Osteoblast (primary cell): Measurements from ENCODE around the gene SYT13. TPM values are rescaled to one million over a fixed set of nuclear protein-coding genes. Genes with fewer than 3 reads are reported as not detected.
A peak's percentile ranks its signal among the peaks of the same experiment; 100 is the strongest.

Experiments used
- DNase-seq: peaks from one replicate; pipeline ENCODE4 v3.0.0; 2011; ENCODE audit warnings: low spot score, mixed read lengths; ENCODE audit not compliant: insufficient read length; ENCODE audit errors: missing footprints
- H2AFZ ChIP-seq: 2 replicates; pipeline ENCODE4 v1.6.0; 2011; ENCODE audit warnings: mild to moderate bottlenecking, low read length
- H3K27ac ChIP-seq: 2 replicates; pipeline ENCODE4 v1.5.1; 2011; ENCODE audit warnings: mild to moderate bottlenecking, low read depth, low read length, moderate library complexity
- H3K27me3 ChIP-seq: 2 replicates; pipeline ENCODE4 v1.6.0; 2012; ENCODE audit warnings: mild to moderate bottlenecking, control low read depth, inconsistent platforms, low read length, moderate library complexity; ENCODE audit not compliant: insufficient read depth
- H3K36me3 ChIP-seq: 2 replicates; pipeline ENCODE4 v1.5.1; 2011; ENCODE audit warnings: mild to moderate bottlenecking, low read length, control low read depth, moderate library complexity; ENCODE audit not compliant: insufficient read depth
- H3K4me1 ChIP-seq: 2 replicates; pipeline ENCODE4 v1.5.1; 2011; ENCODE audit warnings: mild to moderate bottlenecking, low read length, control low read depth, moderate library complexity; ENCODE audit not compliant: insufficient read depth
- H3K4me2 ChIP-seq: 2 replicates; pipeline ENCODE4 v1.6.0; 2011; ENCODE audit warnings: mild to moderate bottlenecking, low read length; ENCODE audit not compliant: insufficient read depth
- H3K4me3 ChIP-seq: fragments of 200-600 bp; sonication (generic); 3 replicates; pipeline ENCODE4 v1.5.1; 2012; ENCODE audit warnings: mild to moderate bottlenecking, low read length, inconsistent platforms; ENCODE audit not compliant: insufficient read depth
- H3K79me2 ChIP-seq: 2 replicates; pipeline ENCODE4 v1.6.0; 2012; ENCODE audit warnings: mild to moderate bottlenecking, low read length, control low read depth, inconsistent platforms; ENCODE audit not compliant: insufficient read depth
- H3K9me3 ChIP-seq: 2 replicates; pipeline ENCODE4 v1.5.1; 2011; ENCODE audit warnings: low read depth, low read length, control low read depth
- H4K20me1 ChIP-seq: 2 replicates; pipeline ENCODE4 v1.6.0; 2012; ENCODE audit warnings: mild to moderate bottlenecking, low read length, control low read depth; ENCODE audit not compliant: insufficient read depth
- CTCF ChIP-seq: IDR thresholded peaks from 2 replicates; pipeline ENCODE4 v1.5.1; 2011; ENCODE audit warnings: mild to moderate bottlenecking, low read depth, low read length, moderate library complexity; ENCODE audit errors: extremely low read depth
- total RNA-seq: library from RNA; depleted of rRNA; stranded (reverse); fragments of >200 nt; gene quantifications from 2 replicates; pipeline ENCODE4 v1.2.3, GENCODE V29; 2012

The SYT13 gene
- total RNA-seq, 1 donor = under 0.01 TPM

GRCh38 chr11:45279645-45280044 lies 6.5 kb downstream of the SYT13 start:
- DNase-seq = no peak

GRCh38 chr11:45278714-45279113 lies 7.4 kb downstream of the SYT13 start:
- no peaks in the 10 kb centered on the region for H3K36me3 ChIP-seq
- no peak for DNase-seq

More at GRCh38 chr11:45279645-45280044, 6.5 kb downstream of the SYT13 start:
- Histone ChIP-seq H3K79me2 (no peaks in the 10 kb centered on the region), H3K27me3 (peaks cover 29% of the 10 kb centered on the region), H3K36me3 (no peaks in the 10 kb centered on the region), H2AFZ (no peak overlapping the region), H4K20me1 (no peaks in the 10 kb centered on the region), H3K4me1 (peaks cover 8% of the 10 kb centered on the region), H3K27ac (no peak overlapping the region), H3K4me2 (no peak overlapping the region), H3K4me3 (no peak overlapping the region), H3K9me3 (no peaks in the 10 kb centered on the region)
- TF ChIP-seq CTCF = no peak

GRCh38 chr11:45275828-45276227 lies 10.3 kb downstream of the SYT13 start:
- Histone ChIP-seq H3K4me2 (no peak overlapping the region), H3K9me3 (no peaks in the 10 kb centered on the region), H4K20me1 (no peaks in the 10 kb centered on the region), H3K36me3 (no peaks in the 10 kb centered on the region), H3K27ac (no peak overlapping the region), H3K79me2 (no peaks in the 10 kb centered on the region), H3K4me3 (no peak overlapping the region), H3K27me3 (peaks cover 30% of the 10 kb centered on the region), H2AFZ (no peak overlapping the region), H3K4me1 (peaks cover 8% of the 10 kb centered on the region)
- peak; percentile 58 for DNase-seq
- TF ChIP-seq CTCF = no peak

More at GRCh38 chr11:45278714-45279113, 7.4 kb downstream of the SYT13 start:
- Histone ChIP-seq H3K27ac (no peak overlapping the region), H3K79me2 (no peaks in the 10 kb centered on the region), H4K20me1 (no peaks in the 10 kb centered on the region), H3K4me3 (no peak overlapping the region), H3K9me3 (no peaks in the 10 kb centered on the region), H3K4me2 (no peak overlapping the region), H3K27me3 (peaks cover 28% of the 10 kb centered on the region), H2AFZ (no peak overlapping the region), H3K4me1 (peaks cover 8% of the 10 kb centered on the region)
- TF ChIP-seq CTCF = no peak

GRCh38 chr11:45274206-45274605 lies 11.9 kb downstream of the SYT13 start:
- H3K4me1 ChIP-seq = peaks cover 8% of the 10 kb centered on the region

More at GRCh38 chr11:45274206-45274605, 11.9 kb downstream of the SYT13 start:
- no peak for TF ChIP-seq CTCF
- Histone ChIP-seq H3K4me3 (no peak overlapping the region), H3K79me2 (no peaks in the 10 kb centered on the region), H3K27ac (no peak overlapping the region), H4K20me1 (no peaks in the 10 kb centered on the region), H3K36me3 (no peaks in the 10 kb centered on the region), H3K9me3 (no peaks in the 10 kb centered on the region), H3K27me3 (peaks cover 30% of the 10 kb centered on the region), H2AFZ (no peak overlapping the region), H3K4me2 (no peak overlapping the region)
- no peak for DNase-seq
